ENCODE results near the gene CCDC81.

CCDC81 gene

DNA sequence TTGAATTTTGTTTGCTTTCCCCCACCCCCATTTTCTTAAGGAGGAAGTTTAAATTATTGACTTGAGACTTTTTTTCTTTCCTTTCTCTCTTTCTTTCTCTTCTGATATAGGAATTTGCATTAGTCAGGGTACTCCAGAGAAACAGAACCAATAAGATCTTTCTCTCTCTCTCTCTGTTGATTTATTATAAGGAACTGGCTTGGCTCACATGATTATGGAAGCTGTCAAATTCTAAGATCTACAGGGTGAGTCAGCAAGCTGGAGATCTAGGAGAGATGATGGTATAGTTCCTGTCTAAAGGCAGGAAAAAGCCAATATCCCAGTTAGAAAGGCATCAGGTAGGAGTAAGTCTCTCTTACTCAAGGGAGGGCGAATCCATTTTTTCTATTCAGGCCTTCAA lies 64.0 kb downstream of the CCDC81 start:
- TF ChIP-seq CTCF (IDR thresholded peaks at IDR 0.05; ENCODE audit: insufficient read depth, missing control alignments), result no peak
- no peak for DNase-seq (ENCODE audit: insufficient read length, low spot score)
- no peak for FAIRE-seq

- no peak for TF ChIP-seq CTCF (IDR thresholded peaks at IDR 0.05; ENCODE audit: insufficient read depth, missing control alignments)
- DNase-seq (ENCODE audit: insufficient read length, low spot score), result no peak
- FAIRE-seq, result no peak
Observed at GRCh38 chr11:86440305-86440716, 65.6 kb downstream of the CCDC81 start.

DNA sequence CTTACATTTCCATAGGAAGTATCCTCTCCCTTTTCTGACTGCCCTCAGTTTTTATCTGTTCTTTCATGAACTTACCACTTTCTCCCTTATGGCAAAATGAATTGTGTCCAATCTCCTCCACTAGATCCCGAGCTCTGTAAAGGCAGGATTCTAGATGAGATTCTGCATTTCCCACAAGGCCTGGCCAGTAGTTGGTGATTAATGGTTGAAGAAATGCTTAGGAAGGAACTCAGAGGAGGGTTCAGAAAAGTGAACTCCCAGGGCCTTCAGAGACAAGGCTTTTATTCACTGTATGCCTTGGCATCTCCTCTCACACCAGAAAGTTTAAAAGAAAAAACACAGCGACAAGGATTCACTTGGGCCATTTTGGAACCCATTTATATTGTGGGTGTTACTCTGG lies 66.2 kb downstream of the CCDC81 start:
- no peak for FAIRE-seq
- no peak for TF ChIP-seq CTCF (IDR thresholded peaks at IDR 0.05; ENCODE audit: insufficient read depth, missing control alignments)

GRCh38 chr11:86442420-86442819 lies 67.7 kb downstream of the CCDC81 start:
- DNase-seq (ENCODE audit: insufficient read length, low spot score), result no peak
- no peak for TF ChIP-seq CTCF (IDR thresholded peaks at IDR 0.05; ENCODE audit: insufficient read depth, missing control alignments)
- FAIRE-seq, result no peak

More for the DNA sequence above, 66.2 kb downstream of the CCDC81 start:
- DNase-seq (ENCODE audit: insufficient read length, low spot score), result no peak

GRCh38 chr11:86442827-86443226 lies 68.1 kb downstream of the CCDC81 start:
- FAIRE-seq, result no peak
- no peak for DNase-seq (ENCODE audit: insufficient read length, low spot score)
- no peak for TF ChIP-seq CTCF (IDR thresholded peaks at IDR 0.05; ENCODE audit: insufficient read depth, missing control alignments)

- DNase-seq (ENCODE audit: insufficient read length, low spot score) (no peak), FAIRE-seq (no peak)
- no peak for TF ChIP-seq CTCF (IDR thresholded peaks at IDR 0.05; ENCODE audit: insufficient read depth, missing control alignments)
Observed at GRCh38 chr11:86443415-86443814, 68.7 kb downstream of the CCDC81 start.

DNA sequence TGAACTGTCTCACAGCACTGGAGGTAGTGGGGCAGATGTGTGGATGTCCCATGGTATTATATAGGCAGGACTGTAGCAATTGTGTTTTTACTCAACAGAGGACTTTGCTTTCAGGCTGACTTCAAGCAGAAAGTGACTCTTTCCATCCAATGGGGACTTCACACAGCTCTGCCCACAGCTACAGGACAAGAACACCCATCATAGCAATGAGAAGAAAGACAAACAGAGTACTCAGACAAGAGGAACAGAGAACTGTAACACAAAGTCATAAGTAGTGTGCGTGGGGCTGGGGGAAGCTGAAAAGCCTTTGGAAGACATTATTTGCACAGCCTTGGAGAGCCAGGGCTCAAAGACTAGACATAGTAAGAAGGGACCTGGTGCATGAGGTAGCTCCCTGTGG lies 70.3 kb downstream of the CCDC81 start:
- DNase-seq (ENCODE audit: insufficient read length, low spot score) (no peak), FAIRE-seq (no peak)
- TF ChIP-seq CTCF (IDR thresholded peaks at IDR 0.05; ENCODE audit: insufficient read depth, missing control alignments), result no peak

All from D721Med (cell line).